GM13976 (cell line): Measurements from ENCODE around the gene KCTD5.
"Not testable (repeated sequence)": the region's sequence is repeated elsewhere in the genome, so short reads cannot be mapped to it uniquely, and the experiment has no call there.

Source experiments
- DNase-seq: peaks from one replicate; pipeline ENCODE4 v3.0.0; 2012; ENCODE audit warnings: low spot score
- in situ Hi-C: fragments of 300-500 bp; cut with MboI; formaldehyde crosslinking; loops from one replicate; pipeline ENCODE4 v1.12.0; 2022; ENCODE audit warnings: low sequenced_read_pairs, mixed read lengths, inconsistent platforms; ENCODE audit not compliant: unreplicated experiment
- TF ChIP-seq, protein P1 (sequence below): IDR thresholded peaks from 2 replicates; pipeline ENCODE4 v1.5.1; 2012; ENCODE audit warnings: borderline replicate concordance, mild to moderate bottlenecking; ENCODE audit not compliant: insufficient read depth; ENCODE audit errors: extremely low read depth, missing control alignments, control extremely low read depth

Gene KCTD5

GRCh38 chr16:2682209-2683021 lies at the start of gene KCTD5:
KCTD5 (plus strand) TSS chr16:2682523; CDS start chr16:2682549, 26 bp downstream.
- TF ChIP-seq, protein P1, sequence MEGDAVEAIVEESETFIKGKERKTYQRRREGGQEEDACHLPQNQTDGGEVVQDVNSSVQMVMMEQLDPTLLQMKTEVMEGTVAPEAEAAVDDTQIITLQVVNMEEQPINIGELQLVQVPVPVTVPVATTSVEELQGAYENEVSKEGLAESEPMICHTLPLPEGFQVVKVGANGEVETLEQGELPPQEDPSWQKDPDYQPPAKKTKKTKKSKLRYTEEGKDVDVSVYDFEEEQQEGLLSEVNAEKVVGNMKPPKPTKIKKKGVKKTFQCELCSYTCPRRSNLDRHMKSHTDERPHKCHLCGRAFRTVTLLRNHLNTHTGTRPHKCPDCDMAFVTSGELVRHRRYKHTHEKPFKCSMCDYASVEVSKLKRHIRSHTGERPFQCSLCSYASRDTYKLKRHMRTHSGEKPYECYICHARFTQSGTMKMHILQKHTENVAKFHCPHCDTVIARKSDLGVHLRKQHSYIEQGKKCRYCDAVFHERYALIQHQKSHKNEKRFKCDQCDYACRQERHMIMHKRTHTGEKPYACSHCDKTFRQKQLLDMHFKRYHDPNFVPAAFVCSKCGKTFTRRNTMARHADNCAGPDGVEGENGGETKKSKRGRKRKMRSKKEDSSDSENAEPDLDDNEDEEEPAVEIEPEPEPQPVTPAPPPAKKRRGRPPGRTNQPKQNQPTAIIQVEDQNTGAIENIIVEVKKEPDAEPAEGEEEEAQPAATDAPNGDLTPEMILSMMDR, result no peak
- in situ Hi-C loops, result no loop called here
- peak; percentile 98 for DNase-seq

- DNase-seq, in situ Hi-C loops: not testable (repeated sequence)
Measured at GRCh38 chr16:2639071-2639721, 43.1 kb upstream of the KCTD5 start.

GRCh38 chr16:2639722-2640072 lies 42.6 kb upstream of the KCTD5 start:
- in situ Hi-C loops, DNase-seq: not testable (repeated sequence)

More at GRCh38 chr16:2639071-2639721, 43.1 kb upstream of the KCTD5 start:
- TF ChIP-seq, protein P1, result peak; percentile 32

GRCh38 chr16:2642561-2642960 lies 39.8 kb upstream of the KCTD5 start:
- DNase-seq, in situ Hi-C loops: not testable (repeated sequence)

GRCh38 chr16:2644754-2645453 lies 37.4 kb upstream of the KCTD5 start:
- in situ Hi-C loops, DNase-seq: not testable (repeated sequence)

- in situ Hi-C loops, DNase-seq: not testable (repeated sequence)
Measured at GRCh38 chr16:2651268-2651871, 31.0 kb upstream of the KCTD5 start.

DNA sequence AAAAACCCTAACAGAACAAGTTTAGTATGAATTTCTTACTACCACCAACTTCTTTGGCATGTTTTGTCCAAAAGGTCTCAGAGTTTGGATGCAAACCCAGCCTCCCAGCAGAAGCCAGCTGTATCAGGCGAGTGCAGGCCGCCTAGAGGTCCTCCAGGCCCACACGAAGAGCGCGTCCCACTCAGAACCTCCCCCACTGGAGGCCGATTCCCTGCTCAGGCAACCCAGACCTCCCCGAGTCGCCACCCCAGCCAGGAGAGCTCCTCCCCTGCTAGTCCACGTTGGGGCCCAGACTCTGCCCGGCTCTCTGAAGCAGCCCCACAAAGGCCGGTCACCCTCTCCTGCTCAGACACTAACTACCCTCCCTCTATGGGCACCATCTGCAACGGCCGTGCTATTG lies 28.4 kb upstream of the KCTD5 start:
- in situ Hi-C loops, DNase-seq: not testable (repeated sequence)

DNA sequence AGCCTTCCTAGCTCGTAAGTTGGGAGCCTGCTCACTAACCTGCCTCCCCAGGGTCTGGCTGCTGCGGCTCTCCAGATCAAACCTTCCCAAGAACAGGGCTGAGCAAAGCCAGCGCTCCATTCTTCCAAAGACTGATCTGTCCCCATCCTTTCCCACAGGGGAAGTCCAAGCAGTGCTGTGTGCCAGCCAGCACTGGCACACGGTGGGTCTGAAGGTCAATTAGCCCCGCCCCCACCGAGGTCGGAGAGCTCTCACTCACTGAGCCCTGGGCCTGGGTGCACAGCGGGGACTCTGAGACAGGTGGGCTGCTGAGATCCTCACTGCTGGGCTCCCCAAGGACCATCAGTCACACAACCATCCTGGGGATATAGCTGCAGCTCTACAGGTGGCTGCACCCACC lies 27.4 kb upstream of the KCTD5 start:
- in situ Hi-C loops, DNase-seq: not testable (repeated sequence)

GRCh38 chr16:2656985-2657384 lies 25.3 kb upstream of the KCTD5 start:
- in situ Hi-C loops, result no loop called here
- TF ChIP-seq, protein P1, result no peak
- no peak for DNase-seq

DNA sequence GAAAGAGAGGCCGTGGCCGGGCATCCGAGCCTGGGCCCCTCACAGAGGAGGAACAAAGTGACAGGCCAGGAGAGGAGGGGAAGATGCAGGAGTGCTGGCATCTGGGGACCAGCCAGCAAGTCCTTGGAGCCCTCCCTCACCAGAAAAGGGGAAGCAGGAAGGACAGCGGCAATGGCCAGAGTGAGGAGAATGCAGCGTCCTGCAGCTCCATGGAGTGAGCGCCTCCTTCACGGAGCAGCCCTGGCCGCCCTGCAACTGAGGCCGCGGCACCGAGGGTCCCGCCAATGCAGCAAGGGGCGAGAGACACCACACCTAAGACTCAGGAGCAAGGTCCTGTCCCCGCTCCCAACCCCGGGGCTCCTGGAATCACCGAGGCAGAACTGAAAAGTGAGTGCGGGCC lies 24.5 kb upstream of the KCTD5 start:
- DNase-seq, in situ Hi-C loops: not testable (repeated sequence)

- DNase-seq, in situ Hi-C loops: not testable (repeated sequence)
Measured at GRCh38 chr16:2659560-2659959, 22.8 kb upstream of the KCTD5 start.

- in situ Hi-C loops, DNase-seq: not testable (repeated sequence)
Measured at GRCh38 chr16:2660014-2660662, 22.2 kb upstream of the KCTD5 start.
